GM12865 (cell line): ENCODE data around the gene MAP6.

Experiments used
- DNase-seq: peaks from one replicate; pipeline ENCODE4 v3.0.0; 2010; ENCODE audit warnings: low read depth
- H3K4me3 ChIP-seq: 2 replicates; pipeline ENCODE4 v1.5.1; 2011; ENCODE audit warnings: mild to moderate bottlenecking, low read depth, low read length, control low read depth
- TF ChIP-seq, protein P1 (sequence below): IDR thresholded peaks from 2 replicates; pipeline ENCODE4 v1.5.1; 2011; ENCODE audit warnings: low read length, control low read depth, low read depth, inconsistent platforms; ENCODE audit not compliant: insufficient read depth; ENCODE audit errors: missing control alignments

Gene MAP6

DNA sequence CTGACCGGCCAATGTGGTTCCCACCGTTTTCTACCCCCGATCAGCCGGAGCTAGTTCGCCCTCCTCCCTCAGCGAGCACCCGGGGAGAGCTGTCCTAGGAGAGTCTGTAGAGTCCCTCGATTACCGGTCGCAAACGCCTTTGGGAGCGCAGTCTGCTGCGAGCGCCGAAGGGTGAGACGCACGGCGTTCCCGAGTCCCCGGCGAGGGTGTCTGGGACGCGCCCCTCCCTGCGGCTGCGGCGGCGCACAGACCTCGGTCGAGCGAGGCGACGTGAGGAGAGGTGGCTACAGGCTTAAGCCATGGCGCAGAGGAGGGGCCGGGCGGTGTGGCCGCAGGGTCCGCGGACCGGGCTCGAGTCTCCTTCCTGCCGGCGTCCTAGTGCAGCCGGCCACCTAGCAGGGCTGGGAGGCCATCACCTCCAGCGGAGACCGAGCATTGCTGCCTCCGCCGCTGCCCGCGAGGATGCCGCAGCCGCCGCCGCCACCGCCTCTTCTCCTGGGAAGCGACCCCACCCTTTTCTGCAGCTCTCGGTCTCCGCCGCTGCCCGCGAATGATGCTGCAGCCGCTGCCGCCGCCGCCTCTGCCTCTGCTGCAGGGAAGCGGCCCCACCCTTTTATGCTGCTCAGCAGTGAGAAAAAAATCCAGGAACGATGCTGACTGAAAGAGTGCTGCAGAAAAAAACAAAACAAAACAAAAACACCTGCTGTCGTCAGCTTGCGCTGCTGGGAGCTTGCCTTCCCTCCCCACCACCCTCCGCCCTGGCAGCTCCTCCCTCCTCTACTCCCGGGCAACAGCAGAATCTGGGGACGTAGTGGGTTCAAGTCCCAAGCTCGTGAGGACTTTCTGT is at the start of gene MAP6:
MAP6 (minus strand) TSS at position 588 of the 847 bp plus-strand sequence. CDS start 669 bp downstream, outside the sequence.
- TF ChIP-seq, protein P1, sequence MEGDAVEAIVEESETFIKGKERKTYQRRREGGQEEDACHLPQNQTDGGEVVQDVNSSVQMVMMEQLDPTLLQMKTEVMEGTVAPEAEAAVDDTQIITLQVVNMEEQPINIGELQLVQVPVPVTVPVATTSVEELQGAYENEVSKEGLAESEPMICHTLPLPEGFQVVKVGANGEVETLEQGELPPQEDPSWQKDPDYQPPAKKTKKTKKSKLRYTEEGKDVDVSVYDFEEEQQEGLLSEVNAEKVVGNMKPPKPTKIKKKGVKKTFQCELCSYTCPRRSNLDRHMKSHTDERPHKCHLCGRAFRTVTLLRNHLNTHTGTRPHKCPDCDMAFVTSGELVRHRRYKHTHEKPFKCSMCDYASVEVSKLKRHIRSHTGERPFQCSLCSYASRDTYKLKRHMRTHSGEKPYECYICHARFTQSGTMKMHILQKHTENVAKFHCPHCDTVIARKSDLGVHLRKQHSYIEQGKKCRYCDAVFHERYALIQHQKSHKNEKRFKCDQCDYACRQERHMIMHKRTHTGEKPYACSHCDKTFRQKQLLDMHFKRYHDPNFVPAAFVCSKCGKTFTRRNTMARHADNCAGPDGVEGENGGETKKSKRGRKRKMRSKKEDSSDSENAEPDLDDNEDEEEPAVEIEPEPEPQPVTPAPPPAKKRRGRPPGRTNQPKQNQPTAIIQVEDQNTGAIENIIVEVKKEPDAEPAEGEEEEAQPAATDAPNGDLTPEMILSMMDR = no peak
- peak within 1 kb of the TSS; percentile 39 for H3K4me3 ChIP-seq
- DNase-seq = peak; percentile 14

DNA sequence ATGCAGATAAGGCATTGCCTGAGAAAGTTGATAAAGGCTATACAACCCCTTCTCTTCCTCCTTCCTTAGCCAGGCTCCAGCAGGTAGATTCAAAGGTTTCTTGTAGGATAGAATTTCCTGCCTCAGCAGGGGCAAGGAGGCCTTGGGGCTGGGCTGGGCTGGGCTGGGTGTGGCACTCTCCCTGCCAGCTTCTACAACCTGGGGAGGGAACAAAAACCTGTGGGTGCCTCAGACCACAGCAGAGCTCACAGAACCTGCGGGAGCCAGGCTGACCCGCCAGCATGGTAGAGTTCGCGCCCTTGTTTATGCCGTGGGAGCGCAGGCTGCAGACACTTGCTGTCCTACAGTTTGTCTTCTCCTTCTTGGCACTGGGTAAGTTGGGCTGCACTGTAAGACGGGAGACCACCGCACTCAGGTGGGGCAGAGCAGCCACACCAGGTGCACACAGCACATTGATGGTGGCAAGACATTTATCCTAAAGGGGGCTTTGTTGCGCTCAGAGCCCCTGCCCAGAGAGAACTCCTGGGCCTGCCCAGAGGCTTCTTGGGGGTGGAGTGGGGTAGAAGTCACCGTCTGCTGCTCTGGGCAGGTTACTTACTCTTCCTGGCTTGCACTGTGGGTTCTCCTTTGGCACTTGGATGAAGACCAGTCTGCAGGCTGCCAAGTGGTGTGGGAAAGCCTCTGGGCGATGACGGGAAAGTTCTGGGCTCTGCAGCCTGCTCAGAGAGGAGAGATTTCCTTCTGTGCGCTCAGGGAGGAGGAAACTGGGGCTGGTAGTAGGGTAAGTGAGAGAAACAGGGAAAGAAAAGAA is 49.0 kb upstream of the MAP6 start, which contains the start of gene MOGAT2:
MOGAT2 (plus strand) TSS at position 231 of the 811 bp plus-strand sequence; CDS start at position 282, 51 bp downstream.
- DNase-seq = no peak
- TF ChIP-seq, protein P1 = no peak
- no peak within 1 kb of the TSS for H3K4me3 ChIP-seq

DNA sequence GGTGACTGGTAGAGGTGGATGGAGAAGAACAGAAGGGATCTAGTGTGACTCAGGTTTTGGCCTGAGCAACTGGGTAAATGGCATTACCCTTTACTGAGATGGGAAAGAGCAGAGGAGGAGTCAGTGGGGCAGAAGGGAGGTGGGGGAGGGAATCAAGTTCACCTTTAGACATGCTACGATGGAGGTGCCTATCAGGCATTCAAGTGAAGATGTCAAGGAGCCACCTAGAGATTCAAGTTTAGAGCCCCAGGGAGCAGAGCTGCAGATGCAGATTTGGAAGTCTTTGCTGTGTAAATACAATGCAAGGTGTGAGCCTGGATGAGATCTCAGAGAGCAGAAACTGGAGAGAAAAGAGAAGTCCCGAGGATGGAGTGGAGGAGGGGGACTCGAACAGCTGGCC is 47.8 kb upstream of the MAP6 start:
- TF ChIP-seq, protein P1 = no peak
- no peak for DNase-seq
- no peak overlapping the region for H3K4me3 ChIP-seq

DNA sequence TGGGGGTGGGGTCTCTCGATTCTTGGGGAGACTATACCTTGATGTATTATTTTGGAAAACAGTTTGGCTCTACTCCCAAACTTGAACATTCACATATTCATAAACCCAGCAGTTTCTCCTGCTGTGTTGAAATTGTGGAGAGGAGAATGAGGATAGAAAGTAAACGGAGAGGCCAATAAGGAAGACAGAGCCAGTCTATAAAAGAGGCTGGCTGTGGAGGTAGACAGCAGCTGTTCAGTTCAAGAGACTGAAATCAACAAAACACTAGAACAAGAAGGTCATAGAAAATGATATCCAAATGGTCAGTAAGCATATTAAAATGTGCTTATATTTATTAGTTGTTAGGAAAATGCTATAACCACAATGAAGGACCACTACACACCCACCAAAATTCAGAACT is 46.9 kb upstream of the MAP6 start:
- DNase-seq = no peak
- TF ChIP-seq, protein P1 = no peak
- H3K4me3 ChIP-seq = no peak overlapping the region

DNA sequence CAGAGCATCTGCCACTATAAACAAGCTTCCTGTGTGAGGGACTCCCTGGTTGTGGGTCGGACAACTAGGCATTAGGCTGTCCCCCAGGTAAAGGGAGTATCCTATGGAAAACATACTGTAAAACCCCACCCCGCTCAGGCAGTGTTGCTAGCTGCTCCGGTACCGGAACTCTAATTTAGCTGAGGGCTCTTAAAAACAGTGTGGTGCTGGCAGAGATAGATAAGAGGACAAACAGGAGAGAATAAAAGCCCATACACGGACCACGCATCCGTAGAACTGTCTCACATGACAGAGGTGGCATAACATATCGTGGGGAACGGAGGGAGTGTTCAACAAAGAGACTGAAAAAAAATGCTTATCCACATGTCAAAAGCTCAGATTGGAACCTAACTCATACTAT is 45.4 kb upstream of the MAP6 start:
- DNase-seq = no peak
- no peak overlapping the region for H3K4me3 ChIP-seq
- TF ChIP-seq, protein P1 = no peak

DNA sequence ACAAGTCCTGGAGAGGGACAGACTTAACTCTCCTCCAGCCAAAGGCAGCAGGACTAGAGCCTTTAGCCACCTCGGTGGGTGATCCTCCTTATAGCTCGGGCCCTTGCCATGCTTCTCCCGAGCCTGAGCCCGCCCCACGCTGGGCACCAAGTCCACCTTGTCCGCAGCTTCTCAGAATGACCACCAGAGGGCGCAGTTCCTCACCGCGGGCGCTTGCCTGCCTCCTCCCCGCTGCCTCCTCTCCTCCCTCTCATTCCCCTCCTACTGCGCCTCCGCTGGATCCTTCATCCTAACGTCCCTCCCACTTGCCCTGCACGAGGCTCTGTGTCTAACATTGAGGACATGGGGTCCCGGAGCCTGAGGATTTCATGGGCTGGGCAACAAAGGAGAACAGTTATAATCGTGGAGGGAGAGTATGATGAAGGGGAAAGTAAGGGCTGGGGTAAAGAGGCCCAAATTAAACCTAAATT is 37.5 kb upstream of the MAP6 start:
- DNase-seq = peak; percentile 79
- no peak overlapping the region for H3K4me3 ChIP-seq
- TF ChIP-seq, protein P1 = peak; percentile 94
